ENCODE data around the gene ARAF. TPM values are rescaled to one million over a fixed set of nuclear protein-coding genes. Genes with fewer than 3 reads are reported as not detected.

Gene ARAF
- total and polyA plus RNA-seq, 2 of the 4 experiments (the other 2 are of a cell fraction), result 9.1 to 52.2 TPM

DNA sequence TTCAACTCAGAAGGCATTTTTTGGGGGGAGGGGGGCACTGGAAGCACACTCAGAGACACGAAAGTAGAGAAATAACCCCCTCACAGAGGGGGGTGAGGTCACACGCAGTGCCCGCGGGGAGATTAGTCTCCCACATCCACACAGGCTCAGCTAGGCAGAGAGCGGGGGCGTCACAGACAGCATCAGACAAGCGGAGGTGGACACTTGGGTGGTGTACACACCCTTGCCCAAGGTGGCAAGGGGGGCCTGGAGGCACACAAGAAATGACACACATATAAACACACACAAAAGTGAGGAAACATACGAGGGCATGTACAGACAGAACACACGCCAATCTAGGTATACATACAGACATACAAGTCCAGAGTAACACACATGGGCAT, 59.3 kb downstream of the ARAF start:
- ChIA-PET POLR2A (ENCODE audit: unreplicated experiment) (no interaction called here), CTCF (interaction anchor here (0.8 kb wide), 1 partner anchor 81 kb away, joined by 3 read pairs; no protein-coding TSS in a partner anchor)
- no peaks in the 10 kb centered on the region for H3K9me1 ChIP-seq (ENCODE audit: insufficient read depth, low read length)
- H3K4me1 ChIP-seq (ENCODE audit: control insufficient read depth, insufficient read depth, low read length), result no peaks in the 10 kb centered on the region
- no peak overlapping the region for H4K8ac ChIP-seq (ENCODE audit: low read depth in 2 of 2, low read length in 2 of 2)
- no peaks in the 10 kb centered on the region for H4K20me1 ChIP-seq (ENCODE audit: insufficient read depth, low read length)
- H2AK9ac ChIP-seq (replicated peaks; ENCODE audit: low read depth, low read length, poor library complexity), result no peak overlapping the region
- H3K36me3 ChIP-seq (ENCODE audit: control insufficient read depth, insufficient read depth, low read length), result no peaks in the 10 kb centered on the region
- no peak overlapping the region for H3K9ac ChIP-seq (ENCODE audit: low read depth, low read length)
- dilution Hi-C loops (cut with HindIII; ENCODE audit: low sequenced_read_pairs, unreplicated experiment), result no loop called here
- TF ChIP-seq SMC3 (IDR thresholded peaks at IDR 0.05; ENCODE audit: low read depth, low read length), result no peak
- TF ChIP-seq, protein P1, sequence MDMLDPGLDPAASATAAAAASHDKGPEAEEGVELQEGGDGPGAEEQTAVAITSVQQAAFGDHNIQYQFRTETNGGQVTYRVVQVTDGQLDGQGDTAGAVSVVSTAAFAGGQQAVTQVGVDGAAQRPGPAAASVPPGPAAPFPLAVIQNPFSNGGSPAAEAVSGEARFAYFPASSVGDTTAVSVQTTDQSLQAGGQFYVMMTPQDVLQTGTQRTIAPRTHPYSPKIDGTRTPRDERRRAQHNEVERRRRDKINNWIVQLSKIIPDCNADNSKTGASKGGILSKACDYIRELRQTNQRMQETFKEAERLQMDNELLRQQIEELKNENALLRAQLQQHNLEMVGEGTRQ (IDR thresholded peaks at IDR 0.05; ENCODE audit: low read depth, low read length), result no peak
- TF ChIP-seq MAZ (IDR thresholded peaks at IDR 0.05; ENCODE audit: borderline replicate concordance, low read depth, low read length), result no peak
- TF ChIP-seq MAFK (IDR thresholded peaks at IDR 0.05; ENCODE audit: low read depth, low read length), result no peak
- no peak for TF ChIP-seq CTCF (conservative IDR thresholded peaks at IDR 0.05; ENCODE audit: low read depth, low read length)
- no peak for TF ChIP-seq BHLHE40 (IDR thresholded peaks at IDR 0.05; ENCODE audit: low read depth, low read length)
- TF ChIP-seq RFX5 (IDR thresholded peaks at IDR 0.05; ENCODE audit: low read depth, low read length), result no peak
- TF ChIP-seq CEBPB (IDR thresholded peaks at IDR 0.05; ENCODE audit: low read depth, low read length), result no peak
- no peak for TF ChIP-seq RAD21 (IDR thresholded peaks at IDR 0.05; ENCODE audit: low read length)
- no peak for TF ChIP-seq RCOR1 (IDR thresholded peaks at IDR 0.05; ENCODE audit: insufficient replicate concordance, low read length)
- no peak for TF ChIP-seq POLR2A (IDR thresholded peaks at IDR 0.05; ENCODE audit: low read depth, low read length)
- no peak for TF ChIP-seq FOS (IDR thresholded peaks at IDR 0.05; ENCODE audit: low read depth, low read length)
- no peak for TF ChIP-seq NFE2L2 (IDR thresholded peaks at IDR 0.05; ENCODE audit: low read depth, low read length)
- no peaks in the 10 kb centered on the region for H3K9me3 ChIP-seq (ENCODE audit: control insufficient read depth, insufficient read depth, low read length)
- no peak overlapping the region for H2BK5ac ChIP-seq (ENCODE audit: low read depth, low read length, poor library complexity, severe bottlenecking)
- H3K4me3 ChIP-seq (ENCODE audit: insufficient read depth, low read depth, low read length), result no peak overlapping the region
- in situ Hi-C loops (cut with MboI; ENCODE audit: low sequenced_read_pairs), result no loop called here
- H3K14ac ChIP-seq (replicated peaks; ENCODE audit: low read depth, low read length), result no peak overlapping the region
- ATAC-seq (ENCODE audit: low read depth), result no peak
- no peak overlapping the region for H3K27ac ChIP-seq (ENCODE audit: insufficient read depth, low read length)
- H3K18ac ChIP-seq (ENCODE audit: low read depth, low read length), result no peak overlapping the region
- H3K4me2 ChIP-seq (ENCODE audit: low read depth, low read length), result no peak overlapping the region
- H2BK15ac ChIP-seq (ENCODE audit: low read depth, low read length), result no peak overlapping the region
- H3K79me1 ChIP-seq (ENCODE audit: low read depth in 1 of 2, low read length in 2 of 2), result no peaks in the 10 kb centered on the region
- H3K23ac ChIP-seq (ENCODE audit: low read depth, low read length), result no peak overlapping the region
- no peak overlapping the region for H2BK120ac ChIP-seq (ENCODE audit: low read depth, low read length)
- no peak overlapping the region for H4K91ac ChIP-seq (ENCODE audit: insufficient read depth, low read depth, low read length)
- no CpG with 5 or more reads among the region's 9 CpGs for WGBS, 2 experiments (ENCODE audit: extremely low coverage in 2 of 2, insufficient read length in 1 of 2)
- BruUV-seq (replicated peaks), result no TSS peak
- peaks cover 7% of the 10 kb centered on the region; the same call in 1 of the 2 replicates for H3K27me3 ChIP-seq (ENCODE audit: control insufficient read depth, insufficient read depth, low read length)
- no peak overlapping the region for H3K4ac ChIP-seq (ENCODE audit: low read depth, low read length)
- no peak overlapping the region for H4K5ac ChIP-seq (ENCODE audit: low read depth, low read length)
- no peak overlapping the region for H2AFZ ChIP-seq (replicated peaks; ENCODE audit: low read length, poor library complexity)
- no peak overlapping the region for H2AK5ac ChIP-seq (ENCODE audit: low read depth, low read length)
- H2BK20ac ChIP-seq (ENCODE audit: low read depth, low read length), result no peak overlapping the region
- DNase-seq, result no peak
- no peak overlapping the region for H3K56ac ChIP-seq (ENCODE audit: extremely low read depth, insufficient read depth, low read length)
- intact Hi-C loops (cut with micrococcal nuclease), result no loop called here
